WERI-Rb-1 (cell line): Measurements from ENCODE around the gene DST.

ENCODE experiments used
- DNase-seq: peaks from one replicate; pipeline ENCODE4 v3.0.0-alpha.2; 2020
- H3K27ac ChIP-seq: fragments of 250-450 bp; sonication (Bioruptor Pico); 2 replicates; pipeline ENCODE4 v1.5.1; 2020; ENCODE audit warnings: mild to moderate bottlenecking, moderate library complexity
- H3K27me3 ChIP-seq: fragments of 250-450 bp; sonication (Bioruptor Pico); 2 replicates; pipeline ENCODE4 v1.5.1; 2021; ENCODE audit warnings: mild to moderate bottlenecking, low read depth, moderate library complexity; ENCODE audit not compliant: insufficient read depth, severe bottlenecking
- H3K36me3 ChIP-seq: fragments of 250-450 bp; sonication (Bioruptor Pico); 2 replicates; pipeline ENCODE4 v1.5.1; 2020; ENCODE audit warnings: mild to moderate bottlenecking, moderate library complexity
- H3K4me3 ChIP-seq: 2 replicates; pipeline ENCODE4 v1.5.1; 2011; ENCODE audit warnings: low read depth, mild to moderate bottlenecking, control low read depth, low read length
- H3K9me3 ChIP-seq: fragments of 250-450 bp; sonication (Bioruptor Pico); 2 replicates; pipeline ENCODE4 v1.5.1; 2021; ENCODE audit warnings: mild to moderate bottlenecking, moderate library complexity; ENCODE audit not compliant: severe bottlenecking
- CTCF ChIP-seq: IDR thresholded peaks from 2 replicates; pipeline ENCODE4 v1.5.1; 2011; ENCODE audit warnings: low read depth, mild to moderate bottlenecking, control low read depth, inconsistent platforms, low read length

DST gene

GRCh38 chr6:56605435-56605834 lies 37.3 kb downstream of the DST start:
- DNase-seq: no peak
- no peak for TF ChIP-seq CTCF
- peaks cover 84% of the 10 kb centered on the region for H3K36me3 ChIP-seq

DNA sequence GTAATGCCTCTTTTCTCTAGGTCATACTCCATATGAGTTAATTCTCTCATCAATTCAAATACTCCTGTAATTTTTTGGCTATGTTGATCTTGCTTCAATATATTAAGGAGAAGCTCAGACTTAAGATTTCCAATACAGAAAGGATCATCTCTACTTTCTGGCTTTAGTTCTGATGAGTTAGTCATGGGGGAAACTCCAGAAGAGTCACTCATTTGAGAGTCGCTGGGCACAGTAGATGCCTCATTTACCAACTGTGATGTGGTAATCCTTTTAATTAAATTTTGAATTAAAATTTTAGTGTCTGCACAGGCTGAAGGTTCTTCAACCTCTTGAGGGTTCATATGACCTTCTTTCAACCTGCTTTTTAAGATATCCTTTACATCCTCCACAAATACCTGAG lies 38.5 kb downstream of the DST start:
- no peak for DNase-seq
- no peak overlapping the region for H3K27ac ChIP-seq
- H3K9me3 ChIP-seq: no peaks in the 10 kb centered on the region
- TF ChIP-seq CTCF: no peak
- no peaks in the 10 kb centered on the region for H3K27me3 ChIP-seq
- peaks cover 90% of the 10 kb centered on the region for H3K36me3 ChIP-seq
- no peak overlapping the region for H3K4me3 ChIP-seq

More at GRCh38 chr6:56605435-56605834, 37.3 kb downstream of the DST start:
- Histone ChIP-seq H3K9me3 (no peaks in the 10 kb centered on the region), H3K27me3 (no peaks in the 10 kb centered on the region), H3K27ac (no peak overlapping the region), H3K4me3 (no peak overlapping the region)

- Histone ChIP-seq H3K27me3 (no peaks in the 10 kb centered on the region), H3K4me3 (no peak overlapping the region), H3K36me3 (peaks cover 91% of the 10 kb centered on the region), H3K27ac (no peak overlapping the region), H3K9me3 (no peaks in the 10 kb centered on the region)
- TF ChIP-seq CTCF: no peak
- DNase-seq: no peak
Measured at GRCh38 chr6:56601390-56601789, 41.3 kb downstream of the DST start.

GRCh38 chr6:56595490-56596122 lies 47.1 kb downstream of the DST start:
- H3K4me3 ChIP-seq: no peak overlapping the region
- H3K27ac ChIP-seq: no peak overlapping the region
- peak; percentile 66 for TF ChIP-seq CTCF
- H3K27me3 ChIP-seq: no peaks in the 10 kb centered on the region
- no peaks in the 10 kb centered on the region for H3K9me3 ChIP-seq
- peaks cover 95% of the 10 kb centered on the region for H3K36me3 ChIP-seq
- peak; percentile 40 for DNase-seq

DNA sequence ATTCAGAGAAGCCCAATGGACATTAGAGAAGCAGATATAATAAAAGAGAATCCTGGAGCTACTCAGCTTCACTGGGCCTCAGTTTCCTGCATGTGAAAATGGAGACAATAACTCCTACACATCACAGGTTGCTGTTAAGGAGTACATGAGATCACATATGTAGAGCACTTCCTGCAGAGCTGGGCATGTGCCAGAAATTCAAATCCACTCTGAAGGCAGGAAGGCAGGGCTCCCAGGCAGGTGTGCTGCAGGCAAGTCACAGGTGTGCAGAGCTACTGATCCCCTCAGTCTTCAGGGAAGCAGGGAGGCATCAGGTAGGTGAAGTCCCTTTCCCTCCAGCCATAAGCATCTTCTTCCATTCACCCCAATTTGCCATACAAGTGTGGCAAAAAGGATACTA lies 48.0 kb downstream of the DST start:
- no peak for DNase-seq
- Histone ChIP-seq H3K27me3 (no peaks in the 10 kb centered on the region), H3K36me3 (peaks cover 90% of the 10 kb centered on the region), H3K4me3 (no peak overlapping the region), H3K27ac (no peak overlapping the region), H3K9me3 (no peaks in the 10 kb centered on the region)
- no peak for TF ChIP-seq CTCF

GRCh38 chr6:56593801-56594318 lies 48.8 kb downstream of the DST start:
- Histone ChIP-seq H3K36me3 (peaks cover 85% of the 10 kb centered on the region), H3K27ac (no peak overlapping the region), H3K4me3 (no peak overlapping the region), H3K27me3 (no peaks in the 10 kb centered on the region), H3K9me3 (no peaks in the 10 kb centered on the region)
- TF ChIP-seq CTCF: no peak
- no peak for DNase-seq
